Stimulated activated CD4-positive, alpha-beta T cell treated with anti-CD3 and anti-CD28 coated beads, Interleukin-2, amount 100 ng/mL, for 24 hours (primary cell): ENCODE measurements around the gene KLHDC7A.

Experiments used
- DNase-seq, 2 donors: peaks; one replicate each; pipeline ENCODE4 v3.0.0-alpha.2; 2020

Gene KLHDC7A

DNA sequence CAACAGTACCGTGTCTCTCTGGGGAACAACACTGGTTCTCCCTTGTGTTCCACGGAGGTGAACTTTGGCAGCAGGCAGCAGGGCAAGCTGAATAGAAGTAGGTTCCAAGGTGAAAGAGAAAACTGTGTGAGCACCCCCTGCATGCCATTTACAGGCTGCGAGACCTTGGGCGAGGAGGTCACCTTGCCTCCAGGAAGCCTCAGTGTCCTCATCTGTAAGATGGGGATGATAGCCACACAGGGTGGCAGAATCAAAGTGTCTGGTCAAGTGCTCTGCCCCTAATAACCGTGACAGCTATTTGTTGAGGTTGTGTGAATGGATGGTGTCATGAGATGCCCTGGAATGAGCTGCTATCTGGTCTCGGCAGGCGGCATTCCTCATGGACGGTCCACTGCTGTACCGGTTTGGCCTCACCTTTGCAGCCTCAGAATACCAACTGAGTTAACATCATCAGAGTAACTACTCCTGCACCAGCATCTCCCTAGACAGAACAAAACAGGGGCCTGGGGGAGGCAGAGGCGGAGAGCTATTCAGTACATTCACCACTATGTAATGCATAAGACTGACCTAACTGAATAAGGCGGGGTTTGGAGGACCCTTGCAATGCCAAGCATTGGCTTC lies 7.4 kb upstream of the KLHDC7A start:
- no peak for DNase-seq

- no peak for DNase-seq
Observed at GRCh38 chr1:18474559-18475175, 6.1 kb upstream of the KLHDC7A start.

DNA sequence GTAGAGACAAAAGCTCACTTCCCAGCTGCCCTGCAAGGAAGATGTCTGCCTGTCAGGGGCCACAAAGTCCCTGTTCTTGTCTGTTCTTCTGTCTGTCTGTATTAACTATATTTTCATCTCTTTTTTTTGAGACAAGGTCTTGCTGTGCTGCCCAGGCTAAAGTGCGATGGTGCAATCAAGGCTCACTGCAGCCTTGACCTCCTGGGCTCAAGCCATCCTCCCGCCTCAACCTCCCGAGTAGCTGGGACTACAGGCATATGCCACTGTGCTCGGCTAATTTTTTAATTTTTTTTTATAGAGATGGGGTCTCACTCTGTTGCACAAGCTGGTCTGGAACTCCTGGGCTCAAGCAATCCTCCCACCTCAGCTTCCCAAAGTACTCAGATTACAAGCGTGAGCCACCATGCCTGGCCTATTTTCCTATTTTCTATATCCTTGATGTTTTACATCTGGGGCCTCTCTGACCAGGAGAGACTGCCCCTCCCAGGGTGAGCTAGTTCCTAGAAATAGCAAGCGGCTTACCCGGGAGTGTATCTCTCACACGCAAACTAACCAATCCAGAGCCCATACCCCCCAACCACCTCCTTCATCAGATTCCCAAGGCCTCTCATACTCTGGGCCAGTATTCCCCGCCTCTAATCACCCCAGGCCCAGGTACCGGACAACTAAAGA lies 5.4 kb upstream of the KLHDC7A start:
- DNase-seq = no peak

DNA sequence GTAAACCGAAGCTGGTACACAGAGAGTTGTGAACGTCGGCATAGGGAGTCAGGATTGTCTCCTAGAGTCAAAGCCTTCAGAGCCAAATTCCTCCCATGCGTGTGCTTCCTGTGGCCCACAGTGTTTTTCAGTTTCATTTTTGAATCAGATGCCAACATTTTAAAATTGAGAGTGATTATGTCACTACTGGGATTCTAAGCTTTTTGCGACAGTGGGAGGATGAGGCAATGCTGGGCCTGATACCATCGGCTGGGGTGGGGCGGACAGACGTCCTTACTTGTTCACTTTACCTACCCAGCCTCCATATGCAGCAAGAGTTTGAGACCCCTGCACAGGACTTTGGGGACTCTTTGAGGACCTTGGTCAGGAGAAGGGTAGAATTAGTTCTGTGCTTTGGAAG lies 1.3 kb upstream of the KLHDC7A start:
- DNase-seq = no peak

- DNase-seq = no peak
Observed at GRCh38 chr1:18481190-18481920, 625 bp downstream of the KLHDC7A start.

DNA sequence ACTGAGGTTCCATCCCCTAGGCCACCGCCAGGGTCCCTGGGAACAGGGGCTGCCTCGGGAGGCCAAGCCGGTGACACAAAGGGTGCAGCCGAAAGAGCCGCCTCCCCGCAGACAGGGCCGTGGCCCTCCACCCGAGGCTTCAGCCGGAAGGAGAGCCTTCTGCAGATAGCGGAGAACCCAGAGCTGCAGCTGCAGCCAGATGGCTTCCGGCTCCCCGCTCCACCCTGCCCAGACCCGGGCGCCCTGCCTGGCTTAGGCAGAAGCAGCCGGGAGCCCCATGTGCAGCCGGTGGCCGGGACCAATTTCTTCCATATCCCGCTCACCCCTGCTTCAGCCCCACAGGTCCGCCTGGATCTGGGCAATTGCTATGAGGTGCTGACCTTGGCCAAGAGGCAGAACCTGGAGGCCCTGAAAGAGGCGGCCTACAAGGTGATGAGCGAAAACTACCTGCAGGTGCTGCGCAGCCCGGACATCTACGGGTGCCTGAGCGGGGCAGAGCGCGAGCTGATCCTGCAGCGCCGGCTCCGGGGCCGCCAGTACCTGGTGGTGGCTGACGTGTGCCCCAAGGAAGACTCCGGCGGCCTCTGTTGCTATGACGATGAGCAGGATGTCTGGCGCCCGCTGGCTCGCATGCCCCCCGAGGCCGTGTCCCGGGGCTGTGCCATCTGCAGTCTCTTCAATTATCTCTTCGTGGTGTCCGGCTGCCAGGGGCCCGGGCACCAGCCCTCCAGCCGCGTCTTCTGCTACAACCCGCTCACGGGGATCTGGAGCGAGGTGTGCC lies 1.4 kb downstream of the KLHDC7A start:
- DNase-seq = no peak

DNA sequence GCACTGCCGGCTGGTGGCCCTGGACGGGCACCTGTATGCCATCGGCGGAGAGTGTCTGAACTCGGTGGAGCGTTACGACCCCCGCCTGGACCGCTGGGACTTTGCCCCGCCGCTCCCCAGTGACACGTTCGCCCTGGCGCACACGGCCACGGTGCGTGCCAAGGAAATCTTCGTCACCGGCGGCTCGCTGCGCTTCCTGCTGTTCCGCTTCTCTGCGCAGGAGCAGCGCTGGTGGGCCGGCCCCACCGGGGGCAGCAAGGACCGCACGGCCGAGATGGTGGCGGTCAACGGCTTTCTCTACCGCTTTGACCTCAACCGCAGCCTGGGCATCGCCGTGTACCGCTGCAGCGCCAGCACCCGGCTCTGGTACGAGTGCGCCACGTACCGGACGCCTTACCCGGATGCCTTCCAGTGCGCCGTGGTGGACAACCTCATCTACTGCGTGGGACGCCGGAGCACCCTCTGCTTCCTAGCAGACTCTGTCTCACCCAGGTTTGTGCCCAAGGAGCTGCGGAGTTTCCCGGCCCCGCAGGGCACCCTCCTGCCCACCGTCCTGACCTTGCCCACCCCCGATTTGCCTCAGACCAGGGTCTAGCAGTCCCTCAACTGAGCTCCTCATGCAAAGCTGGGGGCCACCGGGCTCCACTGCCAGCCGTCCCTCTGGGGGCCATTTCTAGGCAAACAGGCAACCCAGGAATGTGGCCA lies 2.1 kb downstream of the KLHDC7A start:
- no peak for DNase-seq

GRCh38 chr1:18484276-18484675 lies 3.5 kb downstream of the KLHDC7A start:
- DNase-seq = no peak

DNA sequence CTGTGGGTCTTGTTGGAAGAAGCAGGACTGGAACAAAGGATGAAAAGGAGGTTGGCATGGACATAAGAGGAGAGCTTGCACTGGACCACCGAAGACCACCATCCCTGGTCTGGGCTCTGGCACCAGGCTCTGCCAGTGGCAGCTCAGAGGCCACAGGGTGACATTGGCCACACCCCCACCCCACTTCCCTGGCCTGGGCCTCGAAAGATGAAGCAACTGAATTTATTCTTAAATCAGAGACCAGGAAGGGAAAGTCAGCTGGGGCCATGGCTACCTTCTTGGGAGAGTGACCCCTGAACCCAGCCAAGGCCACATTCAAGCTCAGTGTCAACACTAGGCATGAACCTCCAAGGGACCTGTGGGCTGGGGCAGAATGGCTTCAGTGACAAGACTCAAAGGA lies 4.0 kb downstream of the KLHDC7A start:
- no peak for DNase-seq

DNA sequence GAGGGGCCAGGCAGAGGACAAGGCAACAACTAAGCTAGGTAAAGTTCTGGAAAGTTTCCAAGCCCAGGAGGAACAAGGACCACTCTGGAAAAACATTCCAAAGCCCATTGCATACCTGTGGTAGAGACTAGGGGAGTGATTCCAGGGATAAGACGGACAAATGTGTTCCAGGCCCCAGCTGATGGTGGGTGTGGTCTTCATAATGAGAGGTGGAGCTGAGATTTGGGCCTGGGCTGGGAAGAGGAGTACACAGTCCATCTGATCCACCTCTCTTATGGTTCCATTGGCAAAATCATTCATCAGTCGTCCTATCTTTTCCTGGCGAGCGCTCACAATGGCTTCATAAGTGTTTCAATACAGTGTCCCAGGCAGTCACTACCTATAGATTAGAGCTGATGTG lies 4.5 kb downstream of the KLHDC7A start:
- DNase-seq = no peak

GRCh38 chr1:18486195-18486594 lies 5.5 kb downstream of the KLHDC7A start:
- DNase-seq = no peak

DNA sequence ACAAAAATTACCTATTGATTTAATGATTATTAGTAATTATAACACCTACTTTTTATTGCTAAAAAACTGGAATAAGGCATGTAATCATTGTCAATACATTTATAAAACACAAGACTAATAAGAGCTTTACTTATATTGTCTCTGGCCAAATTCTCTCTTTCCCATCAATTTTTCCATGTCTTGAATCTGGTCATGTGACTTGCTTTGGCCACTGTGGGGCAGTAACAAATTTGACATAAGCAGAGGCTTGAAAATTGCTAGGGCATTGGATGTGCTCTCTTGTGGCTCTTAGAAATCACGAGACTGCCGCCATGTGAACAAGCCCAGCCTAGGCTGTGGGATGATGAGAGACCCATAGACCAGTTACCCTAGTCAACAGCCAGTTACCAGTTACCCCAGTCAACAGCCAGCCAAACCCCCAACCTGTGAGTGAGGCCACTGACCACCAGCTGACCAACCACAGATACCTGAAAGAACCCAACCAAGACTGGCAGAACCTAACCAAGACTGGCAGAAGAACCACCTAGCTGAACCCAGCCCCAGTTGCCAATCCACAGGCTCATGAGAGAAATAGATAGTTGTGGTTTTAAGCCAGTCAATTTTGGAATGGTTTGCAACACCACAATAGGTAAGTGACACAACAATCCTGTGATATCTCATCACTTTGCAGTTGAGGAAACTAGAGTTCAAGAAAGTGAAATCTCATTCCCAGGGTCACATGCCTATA lies 8.8 kb downstream of the KLHDC7A start:
- DNase-seq = no peak

- no peak for DNase-seq
Observed at GRCh38 chr1:18491168-18491567, 10.4 kb downstream of the KLHDC7A start.

- DNase-seq = no peak
Observed at GRCh38 chr1:18494304-18494703, 13.6 kb downstream of the KLHDC7A start.

GRCh38 chr1:18495635-18496034 lies 14.9 kb downstream of the KLHDC7A start:
- DNase-seq = no peak

GRCh38 chr1:18496056-18496455 lies 15.3 kb downstream of the KLHDC7A start:
- DNase-seq = no peak

DNA sequence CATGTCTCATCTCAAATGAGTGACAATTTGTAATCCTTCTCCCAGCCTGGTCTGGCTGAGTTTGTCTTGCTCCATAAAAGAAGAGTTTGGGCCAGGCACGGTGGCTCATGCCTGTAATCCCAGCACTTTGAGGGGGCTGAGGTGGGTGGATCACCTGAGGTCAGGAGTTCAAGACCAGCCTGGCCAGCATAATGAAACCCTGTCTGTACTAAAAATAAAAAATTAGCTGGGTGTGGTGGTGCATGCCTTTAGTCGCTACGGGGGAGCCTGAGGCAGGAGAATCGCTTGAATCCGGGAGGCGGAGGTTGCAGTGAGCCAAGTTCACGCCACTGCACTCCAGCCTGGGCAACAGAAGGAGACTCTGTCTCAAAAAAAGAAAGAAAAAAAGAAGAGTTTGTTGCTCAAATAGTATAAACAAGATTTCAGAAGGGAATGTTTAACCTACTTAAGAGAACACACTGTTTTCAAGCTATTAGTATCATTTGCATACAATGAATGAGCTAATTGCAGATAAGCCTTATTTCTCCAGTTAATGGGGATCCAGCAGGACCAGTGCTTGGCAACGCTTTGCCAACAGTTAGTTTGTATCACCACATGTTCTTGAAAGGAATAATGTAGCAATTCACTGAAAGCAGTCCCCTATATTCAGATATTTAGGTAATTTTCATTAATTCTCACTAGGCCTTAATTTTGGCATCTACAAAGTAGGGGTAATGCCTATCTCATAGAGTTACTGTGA lies 15.9 kb downstream of the KLHDC7A start:
- no peak for DNase-seq

- DNase-seq = no peak
Observed at GRCh38 chr1:18501833-18502232, 21.1 kb downstream of the KLHDC7A start.

- DNase-seq = no peak
Observed at GRCh38 chr1:18504609-18505008, 23.9 kb downstream of the KLHDC7A start.

DNA sequence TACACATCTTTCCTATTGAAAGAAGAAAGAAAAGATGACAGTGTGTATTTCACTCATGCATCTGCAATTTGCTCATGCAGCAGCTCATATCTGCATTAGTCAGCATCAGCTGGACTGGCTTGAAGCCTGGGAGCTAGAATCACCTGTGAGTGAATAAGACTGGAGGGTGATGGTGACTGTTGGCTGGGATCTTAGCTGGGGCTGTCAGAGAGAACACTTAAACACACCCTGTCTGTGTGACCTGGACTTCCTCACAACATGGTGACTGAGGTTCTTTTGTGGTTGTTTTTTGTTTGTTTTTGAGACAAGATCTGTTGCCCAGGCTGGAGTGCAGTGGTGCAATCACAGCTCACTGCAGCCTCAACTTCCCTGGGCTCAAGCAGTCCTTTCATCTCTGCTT lies 24.9 kb downstream of the KLHDC7A start:
- DNase-seq = no peak

GRCh38 chr1:18508084-18508483 lies 27.4 kb downstream of the KLHDC7A start:
- DNase-seq = no peak
